ENCODE data around the gene STK17A.

The STK17A gene

GRCh38 chr7:43582503-43583423, at the start of gene STK17A:
Gene STK17A (plus strand): TSS chr7:43583108. CDS start chr7:43583244, 136 bp downstream.
- peak; percentile 86 for DNase-seq

GRCh38 chr7:43533801-43534479, 49.0 kb upstream of the STK17A start:
- DNase-seq, result no peak

GRCh38 chr7:43535031-43535451, 47.9 kb upstream of the STK17A start:
- no peak for DNase-seq

GRCh38 chr7:43535810-43536585, 46.9 kb upstream of the STK17A start:
- no peak for DNase-seq

- DNase-seq, result no peak
Observed at GRCh38 chr7:43536773-43537172, 46.1 kb upstream of the STK17A start.

GRCh38 chr7:43537765-43538403, 45.0 kb upstream of the STK17A start:
- DNase-seq, result no peak

GRCh38 chr7:43538404-43538771, 44.5 kb upstream of the STK17A start:
- no peak for DNase-seq

GRCh38 chr7:43540471-43540870, 42.4 kb upstream of the STK17A start:
- DNase-seq, result no peak

- no peak for DNase-seq
Observed at GRCh38 chr7:43542716-43543115, 40.2 kb upstream of the STK17A start.

GRCh38 chr7:43546231-43546630, 36.7 kb upstream of the STK17A start:
- no peak for DNase-seq

- DNase-seq, result no peak
Observed at GRCh38 chr7:43550427-43550826, 32.5 kb upstream of the STK17A start.

- DNase-seq, result no peak
Observed at GRCh38 chr7:43552122-43552521, 30.8 kb upstream of the STK17A start.

GRCh38 chr7:43553999-43554398, 28.9 kb upstream of the STK17A start:
- no peak for DNase-seq

GRCh38 chr7:43554423-43554822, 28.5 kb upstream of the STK17A start:
- no peak for DNase-seq

- no peak for DNase-seq
Observed at GRCh38 chr7:43557831-43558495, 24.9 kb upstream of the STK17A start.

GRCh38 chr7:43559171-43559945, 23.6 kb upstream of the STK17A start:
- DNase-seq, result no peak

- no peak for DNase-seq
Observed at GRCh38 chr7:43559946-43560335, 23.0 kb upstream of the STK17A start.

GRCh38 chr7:43560742-43561330, 22.1 kb upstream of the STK17A start:
- no peak for DNase-seq

- no peak for DNase-seq
Observed at GRCh38 chr7:43562383-43562782, 20.5 kb upstream of the STK17A start.

- DNase-seq, result no peak
Observed at GRCh38 chr7:43565786-43566185, 17.1 kb upstream of the STK17A start.

GRCh38 chr7:43568529-43568928, 14.4 kb upstream of the STK17A start:
- DNase-seq, result no peak
